ENCODE results near the gene CYP2D6. TPM values are rescaled to one million over a fixed set of nuclear protein-coding genes. Genes with fewer than 3 reads are reported as not detected.
"Not testable (repeated sequence)": the region's sequence is repeated elsewhere in the genome, so short reads cannot be mapped to it uniquely, and the experiment has no call there.

CYP2D6 gene
- 1.0 and 1.4 TPM in 2 replicates for total RNA-seq (2014; rRNA removed; shearing (Covaris generic))

DNA sequence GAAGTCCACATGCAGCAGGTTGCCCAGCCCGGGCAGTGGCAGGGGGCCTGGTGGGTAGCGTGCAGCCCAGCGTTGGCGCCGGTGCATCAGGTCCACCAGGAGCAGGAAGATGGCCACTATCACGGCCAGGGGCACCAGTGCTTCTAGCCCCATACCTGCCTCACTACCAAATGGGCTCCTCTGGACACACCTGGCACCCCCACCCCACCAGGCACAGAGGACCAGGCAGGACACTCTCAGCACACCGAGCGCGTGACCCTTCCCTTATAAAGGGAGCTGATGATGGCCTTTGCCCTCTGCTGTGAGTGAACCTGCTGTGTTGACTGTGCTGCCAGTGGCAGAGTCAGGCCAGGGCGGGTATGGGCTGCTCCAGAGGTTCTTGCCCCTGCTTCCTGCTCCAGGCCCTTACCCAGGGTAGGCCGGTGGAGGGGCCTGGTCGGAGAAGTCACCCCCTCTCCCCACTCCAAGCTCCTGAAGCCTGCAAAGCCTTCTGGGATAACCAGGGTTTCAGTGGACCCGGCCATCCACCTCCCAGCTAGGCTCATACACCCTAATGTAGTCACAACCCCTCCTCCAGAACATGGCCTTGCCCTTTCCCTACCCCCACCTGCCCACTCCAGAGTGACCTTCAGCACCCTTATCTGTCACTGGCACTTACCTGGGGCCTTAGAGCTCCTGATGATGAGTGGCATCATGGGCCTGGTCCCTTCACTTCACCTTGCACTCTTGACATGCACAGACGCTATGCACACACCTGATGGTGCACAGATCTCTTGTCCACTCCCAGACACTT, at the start of gene CYP2D6:
Gene CYP2D6 (minus strand): TSS at position 172 of the 793 bp plus-strand sequence. CDS start 19 bp downstream, at position 153.
- DNase-seq; H3K27me3 ChIP-seq (ENCODE audit: control insufficient read depth, insufficient read depth, low read length); H3K4me3 ChIP-seq (ENCODE audit: insufficient read depth, low read depth, low read length); H3K36me3 ChIP-seq (replicated peaks; ENCODE audit: control insufficient read depth, insufficient read depth, low read length): not testable (repeated sequence)

- no peak for DNase-seq
- Histone ChIP-seq H3K36me3 (replicated peaks; ENCODE audit: control insufficient read depth, insufficient read depth, low read length) (no peaks in the 10 kb centered on the region; the same call in 1 of the 2 replicates), H3K4me3 (ENCODE audit: insufficient read depth, low read depth, low read length) (no peak overlapping the region), H3K27me3 (ENCODE audit: control insufficient read depth, insufficient read depth, low read length) (no peaks in the 10 kb centered on the region)
Observed at GRCh38 chr22:42179616-42180015, 49.0 kb upstream of the CYP2D6 start.

DNA sequence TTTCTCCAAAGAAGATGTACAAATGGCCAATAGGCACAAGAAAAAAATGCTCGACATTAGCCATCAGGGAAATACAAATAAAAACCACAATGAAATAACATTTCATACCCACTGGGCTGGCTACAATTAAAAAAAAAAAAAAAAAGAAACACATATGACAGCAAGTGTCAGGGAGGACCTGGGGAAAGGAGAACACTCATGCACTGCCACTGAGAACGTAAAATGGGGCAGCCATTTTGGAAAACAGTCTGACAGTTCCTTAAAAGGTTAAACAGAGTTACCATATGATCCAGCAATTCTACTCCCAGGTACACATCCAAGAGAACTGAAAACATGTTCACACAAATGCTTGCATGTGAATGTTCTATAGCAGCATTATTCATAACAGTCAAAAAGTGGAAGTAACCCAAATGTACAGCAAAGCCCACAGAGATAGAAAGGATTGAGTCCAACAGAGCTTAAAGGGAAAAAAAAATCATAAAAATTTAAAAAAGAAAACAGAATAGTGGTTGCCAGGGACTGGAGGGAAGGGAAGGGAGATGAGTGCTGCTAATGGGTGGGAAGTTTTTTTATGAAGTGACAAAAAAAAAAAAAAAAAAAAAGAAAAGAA, 48.4 kb upstream of the CYP2D6 start:
- no peaks in the 10 kb centered on the region for H3K27me3 ChIP-seq (ENCODE audit: control insufficient read depth, insufficient read depth, low read length)
- DNase-seq, result no peak
- no peaks in the 10 kb centered on the region; the same call in 1 of the 2 replicates for H3K36me3 ChIP-seq (replicated peaks; ENCODE audit: control insufficient read depth, insufficient read depth, low read length)
- no peak overlapping the region for H3K4me3 ChIP-seq (ENCODE audit: insufficient read depth, low read depth, low read length)

- no peak overlapping the region for H3K4me3 ChIP-seq (ENCODE audit: insufficient read depth, low read depth, low read length)
- H3K27me3 ChIP-seq (ENCODE audit: control insufficient read depth, insufficient read depth, low read length), result no peaks in the 10 kb centered on the region
- no peak for DNase-seq
- no peaks in the 10 kb centered on the region; the same call in 1 of the 2 replicates for H3K36me3 ChIP-seq (replicated peaks; ENCODE audit: control insufficient read depth, insufficient read depth, low read length)
Observed at GRCh38 chr22:42177891-42178336, 47.3 kb upstream of the CYP2D6 start.

DNA sequence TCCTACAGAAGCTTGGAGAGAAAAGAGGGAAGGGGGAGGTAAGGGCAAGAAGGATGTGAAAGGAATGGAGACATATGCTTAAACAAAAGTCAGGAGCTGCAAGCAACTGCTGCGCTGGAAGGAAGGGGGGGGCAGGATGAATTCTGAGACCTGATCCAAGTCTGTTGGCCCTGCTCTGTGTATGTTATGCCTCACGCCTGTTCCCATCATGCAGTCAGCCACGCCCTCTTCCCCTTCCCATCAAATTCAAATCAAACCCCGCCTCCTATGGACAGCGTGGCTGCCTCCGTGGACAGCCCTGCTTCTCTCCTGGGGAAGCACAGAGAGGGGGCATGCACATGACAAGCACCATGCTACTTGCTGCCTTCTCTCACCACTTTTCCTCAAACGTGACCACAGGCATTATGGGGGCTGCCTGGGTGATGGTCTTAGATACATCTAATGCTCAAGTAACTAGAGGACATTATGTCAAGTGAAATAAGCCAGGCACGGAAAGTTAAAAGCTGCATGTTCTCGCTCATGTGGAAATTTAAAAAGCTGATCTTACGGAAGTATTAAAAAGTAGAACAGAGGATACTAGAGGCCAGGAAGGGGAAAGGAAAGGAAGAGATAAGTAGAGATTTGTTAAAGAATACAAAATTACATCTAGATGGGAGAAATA, 45.8 kb upstream of the CYP2D6 start:
- DNase-seq, result no peak
- H3K27me3 ChIP-seq (ENCODE audit: control insufficient read depth, insufficient read depth, low read length), result no peaks in the 10 kb centered on the region

GRCh38 chr22:42174062-42174461, 43.5 kb upstream of the CYP2D6 start:
- Histone ChIP-seq H3K4me3 (ENCODE audit: insufficient read depth, low read depth, low read length) (no peak overlapping the region), H3K36me3 (replicated peaks; ENCODE audit: control insufficient read depth, insufficient read depth, low read length) (no peaks in the 10 kb centered on the region; the same call in 1 of the 2 replicates), H3K27me3 (ENCODE audit: control insufficient read depth, insufficient read depth, low read length) (no peaks in the 10 kb centered on the region)
- peak; percentile 29 for DNase-seq

More for the DNA sequence above, 45.8 kb upstream of the CYP2D6 start:
- no peaks in the 10 kb centered on the region; the same call in 1 of the 2 replicates for H3K36me3 ChIP-seq (replicated peaks; ENCODE audit: control insufficient read depth, insufficient read depth, low read length)
- no peak overlapping the region for H3K4me3 ChIP-seq (ENCODE audit: insufficient read depth, low read depth, low read length)

- Histone ChIP-seq H3K27me3 (ENCODE audit: control insufficient read depth, insufficient read depth, low read length) (no peaks in the 10 kb centered on the region), H3K4me3 (ENCODE audit: insufficient read depth, low read depth, low read length) (no peak overlapping the region), H3K36me3 (replicated peaks; ENCODE audit: control insufficient read depth, insufficient read depth, low read length) (no peaks in the 10 kb centered on the region; the same call in 1 of the 2 replicates)
- DNase-seq, result peak; percentile 26
Observed at GRCh38 chr22:42173183-42173926, 42.7 kb upstream of the CYP2D6 start.

- no peaks in the 10 kb centered on the region for H3K27me3 ChIP-seq (ENCODE audit: control insufficient read depth, insufficient read depth, low read length)
- peaks cover 2% of the 10 kb centered on the region; the same call in 1 of the 2 replicates for H3K36me3 ChIP-seq (replicated peaks; ENCODE audit: control insufficient read depth, insufficient read depth, low read length)
- no peak overlapping the region for H3K4me3 ChIP-seq (ENCODE audit: insufficient read depth, low read depth, low read length)
- peak; percentile 32 for DNase-seq
Observed at GRCh38 chr22:42172773-42173172, 42.2 kb upstream of the CYP2D6 start.

GRCh38 chr22:42171946-42172719, 41.5 kb upstream of the CYP2D6 start:
- peaks cover 4% of the 10 kb centered on the region for H3K36me3 ChIP-seq (replicated peaks; ENCODE audit: control insufficient read depth, insufficient read depth, low read length)
- no peak overlapping the region for H3K4me3 ChIP-seq (ENCODE audit: insufficient read depth, low read depth, low read length)
- peak; percentile 14 for DNase-seq
- no peaks in the 10 kb centered on the region for H3K27me3 ChIP-seq (ENCODE audit: control insufficient read depth, insufficient read depth, low read length)

DNA sequence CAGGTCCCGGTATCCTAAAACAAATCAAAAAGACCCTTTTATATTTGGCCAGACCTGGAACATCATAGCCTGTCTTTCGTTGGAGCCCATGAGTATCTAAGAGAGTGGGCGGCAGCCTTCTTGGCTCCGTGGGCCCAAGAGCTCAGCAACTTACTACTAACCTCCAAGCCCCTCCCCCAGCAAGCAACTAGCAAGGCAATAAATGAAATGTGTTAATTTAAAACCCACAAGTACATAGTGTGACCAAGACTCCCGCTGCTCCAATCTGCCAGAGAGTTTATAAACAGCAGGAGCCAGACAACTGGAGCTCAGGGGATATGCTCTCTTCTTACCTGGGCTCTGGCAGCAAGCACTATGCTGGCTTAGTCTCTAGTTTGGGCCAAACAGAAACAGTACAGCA, 40.8 kb upstream of the CYP2D6 start:
- H3K27me3 ChIP-seq (ENCODE audit: control insufficient read depth, insufficient read depth, low read length), result no peaks in the 10 kb centered on the region
- no peak overlapping the region for H3K4me3 ChIP-seq (ENCODE audit: insufficient read depth, low read depth, low read length)
- peak; percentile 17 for DNase-seq
- peaks cover 4% of the 10 kb centered on the region for H3K36me3 ChIP-seq (replicated peaks; ENCODE audit: control insufficient read depth, insufficient read depth, low read length)

- H3K4me3 ChIP-seq (ENCODE audit: insufficient read depth, low read depth, low read length), result no peak overlapping the region
- DNase-seq, result no peak
- H3K27me3 ChIP-seq (ENCODE audit: control insufficient read depth, insufficient read depth, low read length), result no peaks in the 10 kb centered on the region
- H3K36me3 ChIP-seq (replicated peaks; ENCODE audit: control insufficient read depth, insufficient read depth, low read length), result peaks cover 4% of the 10 kb centered on the region
Observed at GRCh38 chr22:42170946-42171345, 40.3 kb upstream of the CYP2D6 start.

GRCh38 chr22:42169055-42169469, 38.5 kb upstream of the CYP2D6 start:
- Histone ChIP-seq H3K36me3 (replicated peaks; ENCODE audit: control insufficient read depth, insufficient read depth, low read length) (peaks cover 4% of the 10 kb centered on the region), H3K4me3 (ENCODE audit: insufficient read depth, low read depth, low read length) (no peak overlapping the region), H3K27me3 (ENCODE audit: control insufficient read depth, insufficient read depth, low read length) (no peaks in the 10 kb centered on the region)
- DNase-seq, result peak; percentile 96

DNA sequence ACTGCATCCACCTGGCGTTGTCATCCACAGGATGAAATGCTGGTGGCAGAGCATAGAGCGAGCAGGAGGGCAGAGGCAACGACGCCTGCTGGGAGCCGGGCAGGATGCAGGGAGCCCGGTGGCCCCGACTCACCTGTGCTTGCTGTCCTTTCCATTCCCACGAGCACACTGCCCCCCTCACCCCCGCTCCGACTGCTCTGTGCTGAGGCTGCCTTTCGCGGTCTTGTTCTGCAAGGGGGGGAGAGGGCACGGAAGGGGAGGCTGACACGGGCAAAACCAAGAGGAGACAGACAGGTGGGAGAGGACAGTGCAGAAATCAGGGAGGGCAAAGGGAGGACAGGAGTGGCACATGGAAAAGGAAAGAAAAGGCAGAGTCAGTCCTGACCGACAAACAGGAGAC, 37.9 kb upstream of the CYP2D6 start:
- peak; percentile 29 for DNase-seq
- H3K4me3 ChIP-seq (ENCODE audit: insufficient read depth, low read depth, low read length), result no peak overlapping the region
- no peaks in the 10 kb centered on the region for H3K27me3 ChIP-seq (ENCODE audit: control insufficient read depth, insufficient read depth, low read length)
- H3K36me3 ChIP-seq (replicated peaks; ENCODE audit: control insufficient read depth, insufficient read depth, low read length), result peaks cover 4% of the 10 kb centered on the region
